ENCODE measurements around the gene ZMIZ2. TPM values are rescaled to one million over a fixed set of nuclear protein-coding genes. Genes with fewer than 3 reads are reported as not detected.
"Not testable (repeated sequence)": the region's sequence is repeated elsewhere in the genome, so short reads cannot be mapped to it uniquely, and the experiment has no call there.

Gene ZMIZ2
- total RNA-seq, 2 experiments from 2014 or later = 103 to 120 TPM

- no peak for DNase-seq
- H3K27ac Mint-ChIP-seq = no peak overlapping the region
- H3K4me3 Mint-ChIP-seq = no peak overlapping the region
- peaks cover 13% of the 10 kb centered on the region for H3K27me3 Mint-ChIP-seq
- peaks cover 4% of the 10 kb centered on the region for H3K4me1 Mint-ChIP-seq
- CTCF ChIA-PET = interaction anchor here (0.6 kb wide), 1 partner anchor 101 kb away, joined by 3 read pairs; no protein-coding TSS in a partner anchor
- H3K36me3 Mint-ChIP-seq = no peaks in the 10 kb centered on the region
- no peak for ATAC-seq
- no peaks in the 10 kb centered on the region for H3K9me3 Mint-ChIP-seq (ENCODE audit: low read depth)
Observed at GRCh38 chr7:44776211-44776610, 27.6 kb downstream of the ZMIZ2 start.

- no peak for DNase-seq
- no peak for ATAC-seq
- no peak overlapping the region for H3K27ac Mint-ChIP-seq
- H3K4me1 Mint-ChIP-seq = peaks cover 1% of the 10 kb centered on the region
- H3K9me3 Mint-ChIP-seq (ENCODE audit: low read depth) = peaks cover 5% of the 10 kb centered on the region
- H3K27me3 Mint-ChIP-seq = no peaks in the 10 kb centered on the region
- no peak overlapping the region for H3K4me3 Mint-ChIP-seq
- peaks cover 6% of the 10 kb centered on the region for H3K36me3 Mint-ChIP-seq
- CTCF ChIA-PET = interaction anchor here (0.9 kb wide), 1 partner anchor 16 kb away, joined by 3 read pairs; no protein-coding TSS in a partner anchor
Observed at GRCh38 chr7:44782460-44782859, 33.8 kb downstream of the ZMIZ2 start.

GRCh38 chr7:44783407-44783806 is 34.8 kb downstream of the ZMIZ2 start:
- H3K4me3 Mint-ChIP-seq = no peak overlapping the region
- DNase-seq (no peak), ATAC-seq (no peak)
- peaks cover 5% of the 10 kb centered on the region for H3K9me3 Mint-ChIP-seq (ENCODE audit: low read depth)
- no peak overlapping the region for H3K27ac Mint-ChIP-seq
- peaks cover 1% of the 10 kb centered on the region for H3K4me1 Mint-ChIP-seq
- peaks cover 6% of the 10 kb centered on the region for H3K36me3 Mint-ChIP-seq
- no peaks in the 10 kb centered on the region for H3K27me3 Mint-ChIP-seq
- CTCF ChIA-PET = interaction anchor here (0.5 to 0.9 kb wide), 2 partner anchors 15 to 53 kb away, joined by 3 read pairs; no protein-coding TSS in a partner anchor

GRCh38 chr7:44784364-44784763 is 35.7 kb downstream of the ZMIZ2 start:
- ATAC-seq (no peak), DNase-seq (no peak)
- CTCF ChIA-PET = no interaction called here
- no peaks in the 10 kb centered on the region for H3K27me3 Mint-ChIP-seq
- peaks cover 5% of the 10 kb centered on the region for H3K9me3 Mint-ChIP-seq (ENCODE audit: low read depth)
- H3K4me3 Mint-ChIP-seq = no peak overlapping the region
- H3K27ac Mint-ChIP-seq = no peak overlapping the region
- peaks cover 6% of the 10 kb centered on the region for H3K36me3 Mint-ChIP-seq
- peaks cover 1% of the 10 kb centered on the region for H3K4me1 Mint-ChIP-seq

GRCh38 chr7:44785218-44785617 is 36.6 kb downstream of the ZMIZ2 start:
- H3K4me1 Mint-ChIP-seq; H3K9me3 Mint-ChIP-seq (ENCODE audit: low read depth); ATAC-seq; H3K27me3 Mint-ChIP-seq; CTCF ChIA-PET; H3K4me3 Mint-ChIP-seq; H3K36me3 Mint-ChIP-seq; H3K27ac Mint-ChIP-seq; DNase-seq: not testable (repeated sequence)

GRCh38 chr7:44787041-44787440 is 38.4 kb downstream of the ZMIZ2 start:
- Mint-ChIP-seq H3K36me3 (peaks cover 6% of the 10 kb centered on the region), H3K4me3 (no peak overlapping the region), H3K27ac (no peak overlapping the region), H3K9me3 (ENCODE audit: low read depth) (peaks cover 5% of the 10 kb centered on the region), H3K27me3 (no peaks in the 10 kb centered on the region), H3K4me1 (peaks cover 1% of the 10 kb centered on the region)
- CTCF ChIA-PET = no interaction called here
- no peak for ATAC-seq
- no peak for DNase-seq

GRCh38 chr7:44787762-44788161 is 39.1 kb downstream of the ZMIZ2 start:
- Mint-ChIP-seq H3K4me3 (no peak overlapping the region), H3K4me1 (peaks cover 1% of the 10 kb centered on the region), H3K36me3 (peaks cover 6% of the 10 kb centered on the region), H3K27me3 (no peaks in the 10 kb centered on the region), H3K27ac (no peak overlapping the region), H3K9me3 (ENCODE audit: low read depth) (peaks cover 5% of the 10 kb centered on the region)
- CTCF ChIA-PET = no interaction called here
- DNase-seq (no peak), ATAC-seq (no peak)

- ATAC-seq (no peak), DNase-seq (no peak)
- no peak overlapping the region for H3K27ac Mint-ChIP-seq
- H3K4me1 Mint-ChIP-seq = peaks cover 1% of the 10 kb centered on the region
- no peaks in the 10 kb centered on the region for H3K27me3 Mint-ChIP-seq
- CTCF ChIA-PET = no interaction called here
- no peaks in the 10 kb centered on the region for H3K9me3 Mint-ChIP-seq (ENCODE audit: low read depth)
- no peak overlapping the region for H3K4me3 Mint-ChIP-seq
- no peaks in the 10 kb centered on the region for H3K36me3 Mint-ChIP-seq
Observed at GRCh38 chr7:44789990-44790389, 41.3 kb downstream of the ZMIZ2 start.

GRCh38 chr7:44791278-44792219 is 42.9 kb downstream of the ZMIZ2 start:
- H3K9me3 Mint-ChIP-seq (ENCODE audit: low read depth) = no peaks in the 10 kb centered on the region
- ATAC-seq (no peak), DNase-seq (no peak)
- no peaks in the 10 kb centered on the region for H3K36me3 Mint-ChIP-seq
- no peak overlapping the region for H3K4me3 Mint-ChIP-seq
- peaks cover 4% of the 10 kb centered on the region for H3K4me1 Mint-ChIP-seq
- CTCF ChIA-PET = interaction anchor here (0.9 to 1.5 kb wide), 2 partner anchors 11 to 14 kb away, joined by 3 read pairs; no protein-coding TSS in a partner anchor
- no peaks in the 10 kb centered on the region for H3K27me3 Mint-ChIP-seq
- no peak overlapping the region for H3K27ac Mint-ChIP-seq

GRCh38 chr7:44793919-44794318 is 45.3 kb downstream of the ZMIZ2 start:
- CTCF ChIA-PET = interaction anchor here (1.5 kb wide), 1 partner anchor 188 kb away, joined by 3 read pairs; no protein-coding TSS in a partner anchor
- Mint-ChIP-seq H3K27ac (peak overlapping the region; percentile 7), H3K4me3 (no peak overlapping the region)

GRCh38 chr7:44794331-44794730 is 45.7 kb downstream of the ZMIZ2 start:
- H3K4me3 Mint-ChIP-seq = no peak overlapping the region
- no peak for ATAC-seq
- H3K9me3 Mint-ChIP-seq (ENCODE audit: low read depth) = no peaks in the 10 kb centered on the region
- no peak for DNase-seq
- CTCF ChIA-PET = interaction anchor here (1.5 kb wide), 1 partner anchor 188 kb away, joined by 3 read pairs; no protein-coding TSS in a partner anchor
- peaks cover 16% of the 10 kb centered on the region for H3K4me1 Mint-ChIP-seq
- peak overlapping the region; percentile 7 for H3K27ac Mint-ChIP-seq
- peaks cover 17% of the 10 kb centered on the region for H3K36me3 Mint-ChIP-seq
- no peaks in the 10 kb centered on the region for H3K27me3 Mint-ChIP-seq

More at GRCh38 chr7:44793919-44794318, 45.3 kb downstream of the ZMIZ2 start:
- Mint-ChIP-seq H3K9me3 (ENCODE audit: low read depth) (no peaks in the 10 kb centered on the region), H3K27me3 (no peaks in the 10 kb centered on the region), H3K36me3 (peaks cover 15% of the 10 kb centered on the region), H3K4me1 (peaks cover 15% of the 10 kb centered on the region)
- no peak for DNase-seq
- ATAC-seq = no peak

- CTCF ChIA-PET = no interaction called here
- ATAC-seq = peak; percentile 21
- no peaks in the 10 kb centered on the region for H3K27me3 Mint-ChIP-seq
- peaks cover 30% of the 10 kb centered on the region for H3K4me1 Mint-ChIP-seq
- peak overlapping the region; percentile 93 for H3K4me3 Mint-ChIP-seq
- peak overlapping the region; percentile 99 for H3K27ac Mint-ChIP-seq
- no peaks in the 10 kb centered on the region for H3K9me3 Mint-ChIP-seq (ENCODE audit: low read depth)
- H3K36me3 Mint-ChIP-seq = peaks cover 32% of the 10 kb centered on the region
- DNase-seq = no peak
Observed at GRCh38 chr7:44796034-44796503, 47.4 kb downstream of the ZMIZ2 start.

- Mint-ChIP-seq H3K36me3 (peaks cover 38% of the 10 kb centered on the region), H3K4me3 (peak within 1 kb of the TSS; percentile 93), H3K4me1 (peaks cover 36% of the 10 kb centered on the region), H3K9me3 (ENCODE audit: low read depth) (no peaks in the 10 kb centered on the region), H3K27ac (peak within 1 kb of the TSS; percentile 99), H3K27me3 (no peaks in the 10 kb centered on the region)
- DNase-seq (peak; percentile 99), ATAC-seq (peak; percentile 92)
- CTCF ChIA-PET = interaction anchor here (0.9 to 2.8 kb wide), 4 partner anchors 11 to 159 kb away, joined by 3 to 17 read pairs (median 4); partner anchors contain the start of gene H2AZ2
Observed at GRCh38 chr7:44796504-44797328, 48.1 kb downstream of the ZMIZ2 start, which contains the start of gene PPIA. PPIA (plus strand) TSS chr7:44796681; CDS start chr7:44796725, 44 bp downstream.
